Fibroblast of lung (primary cell): ENCODE measurements around the gene RIPPLY2. TPM values are rescaled to one million over a fixed set of nuclear protein-coding genes. Genes with fewer than 3 reads are reported as not detected.
"Not testable (repeated sequence)": the region's sequence is repeated elsewhere in the genome, so short reads cannot be mapped to it uniquely, and the experiment has no call there.

Experiments used
- DNase-seq, 2 donors: peaks; one replicate each; pipeline versions ENCODE4 v3.0.0 to v3.0.0-alpha.2; 2010; ENCODE audit warnings: low read depth in 2 of 2
- H2AFZ ChIP-seq: 2 replicates; pipeline ENCODE4 v1.5.1; 2012; ENCODE audit warnings: low read length, control low read depth, inconsistent platforms
- H3K27ac ChIP-seq: 2 replicates; pipeline ENCODE4 v1.5.1; 2011; ENCODE audit warnings: low read length, control low read depth; ENCODE audit not compliant: insufficient read depth
- H3K27me3 ChIP-seq: 2 replicates; pipeline ENCODE4 v1.5.1; 2011; ENCODE audit warnings: mild to moderate bottlenecking, low read length; ENCODE audit not compliant: control insufficient read depth, insufficient read depth
- H3K36me3 ChIP-seq: 2 replicates; pipeline ENCODE4 v1.5.1; 2011; ENCODE audit warnings: low read length; ENCODE audit not compliant: control insufficient read depth, insufficient read depth
- H3K4me1 ChIP-seq: 2 replicates; pipeline ENCODE4 v1.5.1; 2011; ENCODE audit warnings: low read length; ENCODE audit not compliant: control insufficient read depth, insufficient read depth; ENCODE audit errors: extremely low read depth
- H3K4me2 ChIP-seq: 2 replicates; pipeline ENCODE4 v1.5.1; 2011; ENCODE audit warnings: low read length, control low read depth; ENCODE audit not compliant: insufficient read depth; ENCODE audit errors: extremely low read depth
- H3K4me3 ChIP-seq, 4 experiments: fragments of 200-600 bp in 1 of 4; sonication (generic) in 1 of 4; replicated peaks in 1 of 4; 2 replicates each; pipeline ENCODE4 v1.5.1; 2011 to 2016; ENCODE audit warnings: low read length in 4 of 4, low read depth in 3 of 4, mild to moderate bottlenecking in 3 of 4, control low read depth in 2 of 4, inconsistent platforms in 1 of 4, mixed read lengths in 1 of 4; ENCODE audit not compliant: insufficient read depth in 1 of 4; ENCODE audit errors: control extremely low read depth in 1 of 4
- H3K79me2 ChIP-seq: 2 replicates; pipeline ENCODE4 v1.5.1; 2012; ENCODE audit warnings: mild to moderate bottlenecking, low read length, inconsistent platforms; ENCODE audit not compliant: control insufficient read depth, insufficient read depth
- H3K9ac ChIP-seq: 2 replicates; pipeline ENCODE4 v1.5.1; 2011; ENCODE audit warnings: mild to moderate bottlenecking, low read length, control low read depth; ENCODE audit not compliant: insufficient read depth
- H3K9me3 ChIP-seq: 2 replicates; pipeline ENCODE4 v1.5.1; 2012; ENCODE audit warnings: low read depth, low read length; ENCODE audit not compliant: control insufficient read depth, insufficient read depth
- H4K20me1 ChIP-seq: 2 replicates; pipeline ENCODE4 v1.5.1; 2011; ENCODE audit warnings: low read length; ENCODE audit not compliant: control insufficient read depth, insufficient read depth; ENCODE audit errors: extremely low read depth
- CTCF ChIP-seq, 2 donors: IDR thresholded peaks in 1 of 2; conservative IDR thresholded peaks in 1 of 2; 1 replicate in 1 of 2; 2 replicates in 1 of 2; pipeline ENCODE4 v1.5.1; 2011 to 2012; ENCODE audit warnings: low read length in 2 of 2, control low read depth in 1 of 2, inconsistent platforms in 1 of 2, low read depth in 1 of 2, mild to moderate bottlenecking in 1 of 2
- EZH2 ChIP-seq: IDR thresholded peaks from 2 replicates; pipeline ENCODE4 v1.5.1; 2012; ENCODE audit warnings: low read length, control low read depth, mild to moderate bottlenecking; ENCODE audit errors: missing control alignments
- polyA plus RNA-seq, 2 donors: library from polyadenylated mRNA; depleted of rRNA in 1 of 2; stranded (reverse) in 1 of 2; unstranded in 1 of 2; fragments of >200 nt; gene quantifications; 2 replicates each; pipeline ENCODE4 v1.2.1, GENCODE V29; 2011 to 2012; ENCODE audit warnings: missing spikeins in 1 of 2
- total RNA-seq: library from RNA; depleted of rRNA; stranded (reverse); fragments of >200 nt; gene quantifications from 2 replicates; pipeline ENCODE4 v1.2.1, GENCODE V29; 2014

The RIPPLY2 gene
- total and polyA plus RNA-seq, 2 donors (not counting 1 experiment from before 2014, with no cell fraction given): not detected

GRCh38 chr6:83893024-83893423, 39.9 kb downstream of the RIPPLY2 start:
- no peaks in the 10 kb centered on the region for H3K27me3 ChIP-seq
- no peaks in the 10 kb centered on the region for H3K36me3 ChIP-seq
- no peaks in the 10 kb centered on the region for H3K4me1 ChIP-seq
- H3K27ac ChIP-seq: no peak overlapping the region
- no peaks in the 10 kb centered on the region for H3K9me3 ChIP-seq
- H3K4me2 ChIP-seq: no peak overlapping the region
- no peaks in the 10 kb centered on the region for H4K20me1 ChIP-seq
- no peak for DNase-seq
- TF ChIP-seq EZH2 (no peak), CTCF (conservative IDR thresholded peaks at IDR 0.05 in 1 of 2, IDR thresholded peaks at IDR 0.05 in 1 of 2; ENCODE audit: low read depth in 1 of 2, low read length in 2 of 2) (no peak)
- H3K79me2 ChIP-seq: no peaks in the 10 kb centered on the region
- H2AFZ ChIP-seq: no peak overlapping the region
- H3K9ac ChIP-seq: no peak overlapping the region
- no peak overlapping the region for H3K4me3 ChIP-seq

- not testable (repeated sequence) for H3K4me1 ChIP-seq, H3K9ac ChIP-seq, H3K79me2 ChIP-seq, H3K27ac ChIP-seq, H3K27me3 ChIP-seq, H3K9me3 ChIP-seq, H4K20me1 ChIP-seq, H3K4me2 ChIP-seq, H2AFZ ChIP-seq, H3K4me3 ChIP-seq, DNase-seq, H3K36me3 ChIP-seq
Observed at GRCh38 chr6:83897094-83897493, 43.9 kb downstream of the RIPPLY2 start.

GRCh38 chr6:83901624-83902023, 48.5 kb downstream of the RIPPLY2 start:
- Histone ChIP-seq H3K9me3 (no peaks in the 10 kb centered on the region), H3K4me2 (no peak overlapping the region), H3K79me2 (peaks cover 4% of the 10 kb centered on the region), H3K36me3 (no peaks in the 10 kb centered on the region), H2AFZ (no peak overlapping the region), H3K9ac (no peak overlapping the region), H3K27me3 (no peaks in the 10 kb centered on the region), H3K27ac (no peak overlapping the region), H4K20me1 (no peaks in the 10 kb centered on the region), H3K4me1 (no peaks in the 10 kb centered on the region), H3K4me3 (no peak overlapping the region)
- TF ChIP-seq CTCF (conservative IDR thresholded peaks at IDR 0.05 in 1 of 2, IDR thresholded peaks at IDR 0.05 in 1 of 2; ENCODE audit: low read depth in 1 of 2, low read length in 2 of 2) (no peak), EZH2 (no peak)
- no peak for DNase-seq

- H3K79me2 ChIP-seq: peaks cover 4% of the 10 kb centered on the region
- no peaks in the 10 kb centered on the region for H3K4me1 ChIP-seq
Observed at GRCh38 chr6:83904395-83904794, 51.2 kb downstream of the RIPPLY2 start.

More at GRCh38 chr6:83904395-83904794, 51.2 kb downstream of the RIPPLY2 start:
- no peak overlapping the region for H3K4me3 ChIP-seq
- H3K4me2 ChIP-seq: no peak overlapping the region
- H2AFZ ChIP-seq: no peak overlapping the region
- no peaks in the 10 kb centered on the region for H3K9me3 ChIP-seq
- no peaks in the 10 kb centered on the region for H3K36me3 ChIP-seq
- DNase-seq: no peak
- no peak overlapping the region for H3K9ac ChIP-seq
- H3K27me3 ChIP-seq: no peaks in the 10 kb centered on the region
- TF ChIP-seq EZH2 (no peak), CTCF (conservative IDR thresholded peaks at IDR 0.05 in 1 of 2, IDR thresholded peaks at IDR 0.05 in 1 of 2; ENCODE audit: low read depth in 1 of 2, low read length in 2 of 2) (no peak)
- no peaks in the 10 kb centered on the region for H4K20me1 ChIP-seq
- H3K27ac ChIP-seq: no peak overlapping the region
